Motor neuron (in vitro differentiated cells): Measurements from ENCODE around the gene ERC2. TPM values are rescaled to one million over a fixed set of nuclear protein-coding genes. Genes with fewer than 3 reads are reported as not detected.
"Not testable (repeated sequence)": the region's sequence is repeated elsewhere in the genome, so short reads cannot be mapped to it uniquely, and the experiment has no call there.

ENCODE experiments used
- ATAC-seq, 8 experiments: fragments of 200-7000 bp; cut with Tn5 transposase; replicated peaks in 6 of 8; 2 replicates each; pipeline ENCODE4 v1.8.0; 2021; ENCODE audit warnings: mild to moderate bottlenecking in 8 of 8, moderate library complexity in 8 of 8
- H3K27ac ChIP-seq, 2 donors: fragments of 250-450 bp; sonication (Bioruptor Pico); 2 replicates each; pipeline ENCODE4 v1.9.0; 2021; ENCODE audit warnings: antibody characterized with exemption in 2 of 2, mild to moderate bottlenecking in 2 of 2, moderate library complexity in 1 of 2
- H3K4me1 ChIP-seq, 2 donors: fragments of 250-450 bp; sonication (Bioruptor Pico); replicated peaks in 1 of 2; 2 replicates each; pipeline ENCODE4 v1.6.1; 2021; ENCODE audit warnings: antibody characterized with exemption in 2 of 2, mild to moderate bottlenecking in 2 of 2, moderate library complexity in 1 of 2
- H3K4me3 ChIP-seq, 5 donors: fragments of 250-450 bp; sonication (Bioruptor Pico); 2 replicates each; pipeline ENCODE4 v1.9.0; 2021; ENCODE audit warnings: antibody characterized with exemption in 5 of 5, mild to moderate bottlenecking in 5 of 5, moderate library complexity in 4 of 5
- WGBS, 10 experiments: fragments of 450-650 bp; shearing (Covaris generic); methylation state at CpG; one replicate each; pipeline ENCODE4 v1.0.0; 2022; 5-methylcytosine and 5-hydroxymethylcytosine counted together
- in situ Hi-C, 9 experiments: fragments of 400-800 bp; cut with MboI; loops; one replicate each; pipeline ENCODE4 v1.15.0; 2021; ENCODE audit warnings: low sequenced_read_pairs in 9 of 9, low pct_unique_long_range_greater_than_20kb in 2 of 9; ENCODE audit not compliant: unreplicated experiment in 9 of 9
- total RNA-seq, 8 experiments: library from RNA; unstranded; fragments of 300-600 nt; gene quantifications; 2 replicates each; pipeline versions ENCODE4 v1.2.3 to v1.2.4, GENCODE V29; 2022

ERC2 gene
- total RNA-seq, 8 experiments from 2014 or later: 1.0 to 28.0 (median 18.2) TPM

GRCh38 chr3:55863028-55863427 lies 605.2 kb downstream of the ERC2 start:
- peaks cover 23 to 24% of the 10 kb centered on the region in 2 donors for H3K4me1 ChIP-seq
- in situ Hi-C loops: no loop called here
- 46 to 100% (median 96%) methylated on average over 1 to 4 of the region's 4 CpGs; no CpG with 5 or more reads in 2 of the 10 experiments for WGBS, 10 experiments
- no peak for ATAC-seq
- no peak overlapping the region for H3K27ac ChIP-seq
- H3K4me3 ChIP-seq: no peak overlapping the region

GRCh38 chr3:55860049-55860721 lies 608.1 kb downstream of the ERC2 start:
- H3K27ac ChIP-seq: no peak overlapping the region
- in situ Hi-C loops: no loop called here

GRCh38 chr3:55859305-55859704 lies 609.0 kb downstream of the ERC2 start:
- Histone ChIP-seq H3K4me1 (peaks cover 30 to 33% of the 10 kb centered on the region in 2 donors), H3K27ac (no peak overlapping the region), H3K4me3 (no peak overlapping the region)
- ATAC-seq: peak in 2 of 8 experiments; percentile 17 to 18
- WGBS, 10 experiments: 0 to 43% methylated on average over 2 of the region's 2 CpGs; no CpG with 5 or more reads in 8 of the 10 experiments
- in situ Hi-C loops: no loop called here

More at GRCh38 chr3:55860049-55860721, 608.1 kb downstream of the ERC2 start:
- peaks cover 23 to 26% of the 10 kb centered on the region in 2 donors for H3K4me1 ChIP-seq
- WGBS, 10 experiments: 5 to 100% (median 22%) methylated on average over 3 to 11 of the region's 11 CpGs
- H3K4me3 ChIP-seq: no peak overlapping the region
- peak in 6 of 8 experiments; percentile 41 to 92 (median 82) for ATAC-seq

- no peak overlapping the region for H3K27ac ChIP-seq
- H3K4me3 ChIP-seq: no peak overlapping the region
- 0 to 100% (median 86%) methylated on average over 1 to 4 of the region's 4 CpGs; no CpG with 5 or more reads in 3 of the 10 experiments for WGBS, 10 experiments
- peaks cover 36 to 39% of the 10 kb centered on the region in 2 donors for H3K4me1 ChIP-seq
- in situ Hi-C loops: no loop called here
- no peak for ATAC-seq
These were observed 609.5 kb downstream of the ERC2 start for GRCh38 chr3:55858727-55859126.

- 0 to 60% (median 40%) methylated on average over 1 of the region's 1 CpG; no CpG with 5 or more reads in 3 of the 10 experiments for WGBS, 10 experiments
- in situ Hi-C loops: no loop called here
These were observed 610.0 kb downstream of the ERC2 start for GRCh38 chr3:55858302-55858701.

GRCh38 chr3:55857633-55858032 lies 610.6 kb downstream of the ERC2 start:
- Histone ChIP-seq H3K4me1 (peaks cover 40 to 42% of the 10 kb centered on the region in 2 donors), H3K4me3 (no peak overlapping the region), H3K27ac (no peak overlapping the region)
- 17 to 100% (median 75%) methylated on average over 1 to 2 of the region's 2 CpGs; no CpG with 5 or more reads in 3 of the 10 experiments for WGBS, 10 experiments
- no peak for ATAC-seq
- in situ Hi-C loops: no loop called here

More at GRCh38 chr3:55858302-55858701, 610.0 kb downstream of the ERC2 start:
- no peak overlapping the region for H3K27ac ChIP-seq
- ATAC-seq: no peak
- H3K4me3 ChIP-seq: no peak overlapping the region
- H3K4me1 ChIP-seq: peaks cover 40 to 42% of the 10 kb centered on the region in 2 donors

- in situ Hi-C loops: no loop called here
- WGBS, 10 experiments: 19 to 100% (median 80%) methylated on average over 1 to 2 of the region's 2 CpGs; no CpG with 5 or more reads in 3 of the 10 experiments
These were observed 613.0 kb downstream of the ERC2 start for GRCh38 chr3:55855311-55855710.

GRCh38 chr3:55854494-55854893 lies 613.8 kb downstream of the ERC2 start:
- no peak overlapping the region for H3K27ac ChIP-seq
- peak in 5 of 8 experiments; percentile 85 to 97 (median 94) for ATAC-seq
- H3K4me1 ChIP-seq: peaks cover 26 to 31% of the 10 kb centered on the region in 2 donors
- no peak overlapping the region for H3K4me3 ChIP-seq
- in situ Hi-C loops: no loop called here
- WGBS, 10 experiments: 0 to 93% (median 35%) methylated on average over 1 to 4 of the region's 5 CpGs; no CpG with 5 or more reads in 2 of the 10 experiments

More at GRCh38 chr3:55855311-55855710, 613.0 kb downstream of the ERC2 start:
- H3K4me1 ChIP-seq: peaks cover 32 to 39% of the 10 kb centered on the region in 2 donors
- no peak for ATAC-seq
- H3K27ac ChIP-seq: no peak overlapping the region
- H3K4me3 ChIP-seq: no peak overlapping the region

GRCh38 chr3:55852326-55852725 lies 615.9 kb downstream of the ERC2 start:
- no peak overlapping the region for H3K4me3 ChIP-seq
- in situ Hi-C loops: no loop called here
- WGBS, 10 experiments: 33 to 100% (median 93%) methylated on average over 1 to 2 of the region's 2 CpGs
- no peak overlapping the region for H3K27ac ChIP-seq
- peaks cover 17 to 18% of the 10 kb centered on the region in 2 donors for H3K4me1 ChIP-seq
- ATAC-seq: no peak

- ATAC-seq: no peak
- peaks cover 0 to 1% of the 10 kb centered on the region in 2 donors for H3K4me1 ChIP-seq
- H3K27ac ChIP-seq: no peak overlapping the region
- in situ Hi-C loops: no loop called here
- WGBS, 10 experiments: 6 to 50% (median 25%) methylated on average over 1 to 3 of the region's 3 CpGs; no CpG with 5 or more reads in 4 of the 10 experiments
- H3K4me3 ChIP-seq: no peak overlapping the region
These were observed 626.1 kb downstream of the ERC2 start for GRCh38 chr3:55842204-55842603.

GRCh38 chr3:55831876-55832275 lies 636.4 kb downstream of the ERC2 start:
- H3K4me3 ChIP-seq, ATAC-seq, H3K27ac ChIP-seq, in situ Hi-C loops: not testable (repeated sequence)
- WGBS, 10 experiments: 60% methylated on average over 2 of the region's 13 CpGs; no CpG with 5 or more reads in 9 of the 10 experiments
- peaks cover 0 to 11% of the 10 kb centered on the region in 2 donors for H3K4me1 ChIP-seq

- in situ Hi-C loops: no loop called here
- 0 to 100% (median 53%) methylated on average over 1 to 2 of the region's 2 CpGs; no CpG with 5 or more reads in 2 of the 10 experiments for WGBS, 10 experiments
- Histone ChIP-seq H3K27ac (no peak overlapping the region), H3K4me3 (no peak overlapping the region), H3K4me1 (peaks cover 0 to 11% of the 10 kb centered on the region in 2 donors)
- no peak for ATAC-seq
These were observed 639.6 kb downstream of the ERC2 start for GRCh38 chr3:55828712-55829111.

GRCh38 chr3:55827786-55828185 lies 640.5 kb downstream of the ERC2 start:
- no peak for ATAC-seq
- WGBS, 10 experiments: 27 to 100% (median 68%) methylated on average over 1 to 10 of the region's 10 CpGs
- no peak overlapping the region for H3K4me3 ChIP-seq
- in situ Hi-C loops: no loop called here
- no peak overlapping the region for H3K27ac ChIP-seq
- peaks cover 0 to 11% of the 10 kb centered on the region in 2 donors for H3K4me1 ChIP-seq
